Measurements from ENCODE around the gene STARD3. TPM values are rescaled to one million over a fixed set of nuclear protein-coding genes. Genes with fewer than 3 reads are reported as not detected.
A peak's percentile ranks its signal among the peaks of the same experiment; 100 is the strongest.

Gene STARD3
- total and polyA plus RNA-seq, 2 of the 13 experiments (the other 11 are each of a cell fraction or from before 2014, with no cell fraction given), result 34.6 to 100 TPM

DNA sequence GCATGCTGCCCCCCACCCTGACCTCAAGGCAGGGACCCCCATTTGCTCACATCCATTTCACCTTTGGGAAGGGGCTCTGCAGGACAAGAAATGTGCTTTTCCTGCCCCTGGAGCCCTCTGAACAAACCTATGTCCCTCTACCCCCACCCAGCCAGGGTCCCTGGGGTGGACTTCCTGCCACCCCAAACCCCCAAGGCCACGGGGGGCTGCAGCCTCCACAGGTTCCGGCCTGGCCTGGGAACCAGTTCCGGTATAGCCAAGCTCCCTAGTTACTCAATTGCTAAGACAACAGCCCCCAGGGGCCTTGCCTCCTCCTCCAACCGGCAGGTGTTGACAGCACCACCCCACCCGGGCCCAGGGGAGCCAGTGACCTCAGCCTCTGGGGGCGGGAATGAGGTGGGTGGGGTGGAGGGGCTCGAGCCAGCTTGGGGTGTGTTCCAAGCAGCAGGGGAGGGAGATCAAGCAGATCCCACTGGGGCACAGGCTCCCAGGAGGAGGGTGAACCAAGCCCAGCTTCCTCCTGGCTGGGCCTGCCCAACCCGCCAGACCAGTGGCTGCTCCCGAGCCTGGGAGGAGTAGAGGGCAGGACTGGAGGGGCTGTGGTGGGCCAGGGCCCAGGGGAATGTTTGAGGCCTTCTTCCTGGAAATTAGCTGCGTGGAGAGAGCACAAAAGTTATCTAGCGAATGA is 37.9 kb downstream of the STARD3 start (continued):
- TF ChIP-seq CBX2 (IDR thresholded peaks at IDR 0.05; ENCODE audit: low read depth, low read length) (no peak), CBX2 (CRISPR knock-in tag; IDR thresholded peaks at IDR 0.05; ENCODE audit: low read depth) (no peak), ZNF570 (CRISPR knock-in tag; IDR thresholded peaks at IDR 0.05; ENCODE audit: borderline replicate concordance) (no peak), ZNF549 (CRISPR knock-in tag; IDR thresholded peaks at IDR 0.05) (no peak), ZNF329 (CRISPR knock-in tag; IDR thresholded peaks at IDR 0.05; ENCODE audit: low read depth) (no peak)
- TF ChIP-seq, protein P1, sequence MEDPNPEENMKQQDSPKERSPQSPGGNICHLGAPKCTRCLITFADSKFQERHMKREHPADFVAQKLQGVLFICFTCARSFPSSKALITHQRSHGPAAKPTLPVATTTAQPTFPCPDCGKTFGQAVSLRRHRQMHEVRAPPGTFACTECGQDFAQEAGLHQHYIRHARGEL (CRISPR knock-in tag; IDR thresholded peaks at IDR 0.05), result no peak
- TF ChIP-seq, protein P2, sequence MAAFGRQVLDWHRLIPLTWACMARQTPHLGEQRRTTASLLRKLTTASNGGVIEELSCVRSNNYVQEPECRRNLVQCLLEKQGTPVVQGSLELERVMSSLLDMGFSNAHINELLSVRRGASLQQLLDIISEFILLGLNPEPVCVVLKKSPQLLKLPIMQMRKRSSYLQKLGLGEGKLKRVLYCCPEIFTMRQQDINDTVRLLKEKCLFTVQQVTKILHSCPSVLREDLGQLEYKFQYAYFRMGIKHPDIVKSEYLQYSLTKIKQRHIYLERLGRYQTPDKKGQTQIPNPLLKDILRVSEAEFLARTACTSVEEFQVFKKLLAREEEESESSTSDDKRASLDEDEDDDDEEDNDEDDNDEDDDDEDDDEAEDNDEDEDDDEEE (CRISPR knock-in tag; IDR thresholded peaks at IDR 0.05), result no peak

DNA sequence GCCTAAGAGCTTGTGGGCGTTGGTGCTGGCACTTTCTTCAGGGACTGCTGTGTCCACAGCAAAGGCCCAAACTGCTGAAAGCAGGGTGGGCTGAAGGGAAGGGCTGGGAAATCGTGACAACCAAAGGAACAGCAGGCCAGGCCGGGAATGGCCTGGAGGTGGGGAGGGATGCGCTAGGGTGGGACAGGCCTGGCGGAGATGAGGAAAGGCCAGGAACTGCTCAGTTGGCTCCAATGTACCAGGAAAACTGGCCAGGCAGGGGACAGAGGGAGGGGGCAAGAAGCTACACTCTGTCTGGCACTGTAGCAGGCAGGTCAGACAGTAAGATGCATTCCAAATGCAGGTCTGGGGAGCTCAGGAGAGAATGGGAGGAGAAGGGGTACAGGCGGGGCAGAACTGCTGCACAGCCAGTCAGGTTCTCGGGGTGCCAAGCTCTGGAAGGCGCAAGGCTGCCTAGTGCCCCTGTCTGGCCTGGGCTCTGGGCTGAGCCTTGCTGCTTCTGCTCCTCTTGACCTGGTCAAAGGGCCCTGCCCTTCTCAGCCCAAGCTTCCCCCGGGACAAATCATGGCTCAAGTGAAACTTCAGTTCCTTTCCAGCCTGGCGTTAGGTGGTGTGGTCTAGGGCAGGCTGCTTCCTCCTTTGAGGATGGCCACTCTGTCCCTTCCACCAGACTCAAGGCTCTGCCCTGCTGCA is 38.6 kb downstream of the STARD3 start:
- in situ Hi-C loops (cut with HindIII; ENCODE audit: extremely low pct_ligation_motif_present, low pct_unique_long_range_greater_than_20kb) (no loop called here), intact Hi-C loops (cut with micrococcal nuclease; ENCODE audit: unreplicated experiment) (no loop called here)
- Histone ChIP-seq H3K27me3 (ENCODE audit: control insufficient read depth in 1 of 2, insufficient read depth in 2 of 2, low read length in 2 of 2) (peaks cover 3 to 10% of the 10 kb centered on the region in 2 experiments; a peak in 3 of 5 replicates), H3K9me3 (ENCODE audit: low read length) (no peaks in the 10 kb centered on the region), H3K4me2 (ENCODE audit: low read depth, low read length) (peak overlapping the region; percentile 55), H3K36me3 (replicated peaks in 1 of 2; ENCODE audit: control insufficient read depth in 1 of 2, insufficient read depth in 2 of 2, low read length in 2 of 2) (no peaks in the 10 kb centered on the region), H3K4me3 (replicated peaks in 1 of 3; ENCODE audit: insufficient read depth in 1 of 3, low read depth in 2 of 3, low read length in 3 of 3) (peak overlapping the region in 1 of 3 experiments; percentile 49; a peak in 2 of 6 replicates), H3K27ac (ENCODE audit: extremely low read length, insufficient read depth, low read length) (peak overlapping the region; percentile 62), H3K79me2 (ENCODE audit: insufficient read depth, low read length) (no peaks in the 10 kb centered on the region), H3K4me1 (ENCODE audit: insufficient read depth, low read length) (peaks cover 88% of the 10 kb centered on the region), H2AFZ (ENCODE audit: low read length) (no peak overlapping the region), H3K9ac (ENCODE audit: insufficient read depth, low read depth, low read length) (peak overlapping the region; percentile 55), H4K20me1 (ENCODE audit: insufficient read depth, low read length) (no peaks in the 10 kb centered on the region)
- 83% methylated on average over 10 of the region's 10 CpGs for WGBS (ENCODE audit: low lambda C conversion rate)
- ChIA-PET CTCF (ENCODE audit: low intra/inter-chr PET ratio, low total read pairs) (interaction anchor here (1.2 to 8.5 kb wide), 2 partner anchors 54 kb away, joined by 4 to 136 read pairs; no protein-coding TSS in a partner anchor), POLR2A (interaction anchor here (0.6 to 9.4 kb wide), 15 partner anchors 9 to 77 kb away, joined by 3 to 96 read pairs (median 5); partner anchors contain the start of genes ERBB2, GRB7, MIEN1 and PGAP3)
- FAIRE-seq (no peak), DNase-seq (ENCODE audit: low spot score) (no peak), ATAC-seq (no peak)
- no TSS peak for BruUV-seq (replicated peaks)
- no peak for TF ChIP-seq FOXO1 (CRISPR knock-in tag; IDR thresholded peaks at IDR 0.05)
- no peak for TF ChIP-seq SP2 (CRISPR knock-in tag; IDR thresholded peaks at IDR 0.05)
- TF ChIP-seq, protein P3, sequence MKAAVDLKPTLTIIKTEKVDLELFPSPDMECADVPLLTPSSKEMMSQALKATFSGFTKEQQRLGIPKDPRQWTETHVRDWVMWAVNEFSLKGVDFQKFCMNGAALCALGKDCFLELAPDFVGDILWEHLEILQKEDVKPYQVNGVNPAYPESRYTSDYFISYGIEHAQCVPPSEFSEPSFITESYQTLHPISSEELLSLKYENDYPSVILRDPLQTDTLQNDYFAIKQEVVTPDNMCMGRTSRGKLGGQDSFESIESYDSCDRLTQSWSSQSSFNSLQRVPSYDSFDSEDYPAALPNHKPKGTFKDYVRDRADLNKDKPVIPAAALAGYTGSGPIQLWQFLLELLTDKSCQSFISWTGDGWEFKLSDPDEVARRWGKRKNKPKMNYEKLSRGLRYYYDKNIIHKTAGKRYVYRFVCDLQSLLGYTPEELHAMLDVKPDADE (CRISPR knock-in tag; IDR thresholded peaks at IDR 0.05), result no peak
- TF ChIP-seq AGO1 (IDR thresholded peaks at IDR 0.05; ENCODE audit: low read depth, low read length, poor library complexity, severe bottlenecking), result no peak
- TF ChIP-seq ZC3H13 (CRISPR knock-in tag; IDR thresholded peaks at IDR 0.05), result no peak
- TF ChIP-seq, protein P4, sequence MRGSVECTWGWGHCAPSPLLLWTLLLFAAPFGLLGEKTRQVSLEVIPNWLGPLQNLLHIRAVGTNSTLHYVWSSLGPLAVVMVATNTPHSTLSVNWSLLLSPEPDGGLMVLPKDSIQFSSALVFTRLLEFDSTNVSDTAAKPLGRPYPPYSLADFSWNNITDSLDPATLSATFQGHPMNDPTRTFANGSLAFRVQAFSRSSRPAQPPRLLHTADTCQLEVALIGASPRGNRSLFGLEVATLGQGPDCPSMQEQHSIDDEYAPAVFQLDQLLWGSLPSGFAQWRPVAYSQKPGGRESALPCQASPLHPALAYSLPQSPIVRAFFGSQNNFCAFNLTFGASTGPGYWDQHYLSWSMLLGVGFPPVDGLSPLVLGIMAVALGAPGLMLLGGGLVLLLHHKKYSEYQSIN (CRISPR knock-in tag; IDR thresholded peaks at IDR 0.05; ENCODE audit: borderline replicate concordance), result no peak
- no peak for TF ChIP-seq BRD4 (CRISPR knock-in tag; IDR thresholded peaks at IDR 0.05)
- no peak for TF ChIP-seq HCFC1 (IDR thresholded peaks at IDR 0.05; ENCODE audit: low read depth, low read length)
- TF ChIP-seq ZNF556 (CRISPR knock-in tag; IDR thresholded peaks at IDR 0.05; ENCODE audit: borderline replicate concordance), result no peak
- TF ChIP-seq RARG (CRISPR knock-in tag; IDR thresholded peaks at IDR 0.05; ENCODE audit: low read depth), result no peak
- TF ChIP-seq ZBTB38 (CRISPR knock-in tag; IDR thresholded peaks at IDR 0.05), result peak; percentile 70; the same call in 1 of the 2 replicates
- TF ChIP-seq ELF3 (CRISPR knock-in tag; IDR thresholded peaks at IDR 0.05), result no peak

All from HepG2 (cell line).